Measurements from ENCODE around the gene HDAC9. TPM values are rescaled to one million over a fixed set of nuclear protein-coding genes. Genes with fewer than 3 reads are reported as not detected.

The HDAC9 gene
- polyA plus RNA-seq, 2 of the 4 experiments (the other 2 are of a cell fraction): 0.05 to 0.26 TPM

DNA sequence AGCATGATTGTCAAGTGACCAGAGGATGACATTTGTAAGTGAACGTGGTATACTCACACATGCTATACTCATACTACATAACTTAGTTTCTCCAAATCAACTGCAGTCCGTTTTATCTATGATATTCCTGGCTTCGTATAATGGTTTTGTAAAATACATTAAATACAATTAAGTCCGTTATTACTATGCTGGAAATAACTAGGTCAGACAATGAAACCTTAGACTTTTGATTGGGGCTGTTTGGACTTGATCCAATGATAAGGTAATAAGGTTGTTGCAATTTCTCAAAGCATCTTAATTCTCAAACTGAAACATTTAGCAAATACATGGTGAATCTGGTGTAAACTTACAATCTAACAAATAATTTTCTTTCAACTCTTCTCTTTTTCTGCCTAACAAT is 504.9 kb downstream of the HDAC9 start:
- no peak for DNase-seq (ENCODE audit: low read depth in 1 of 2, low spot score in 1 of 2)
- Histone ChIP-seq H3K27ac (no peak overlapping the region), H3K4me2 (no peak overlapping the region), H3K4me1 (no peaks in the 10 kb centered on the region), H3K4me3 (no peak overlapping the region), H3K9me3 (no peaks in the 10 kb centered on the region)
- TF ChIP-seq, protein P1, sequence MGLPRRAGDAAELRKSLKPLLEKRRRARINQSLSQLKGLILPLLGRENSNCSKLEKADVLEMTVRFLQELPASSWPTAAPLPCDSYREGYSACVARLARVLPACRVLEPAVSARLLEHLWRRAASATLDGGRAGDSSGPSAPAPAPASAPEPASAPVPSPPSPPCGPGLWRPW (IDR thresholded peaks at IDR 0.05): no peak
- TF ChIP-seq NPAS2 (CRISPR knock-in tag; IDR thresholded peaks at IDR 0.05; ENCODE audit: borderline replicate concordance) (no peak), JUNB (IDR thresholded peaks at IDR 0.05) (no peak), FOXS1 (CRISPR knock-in tag; IDR thresholded peaks at IDR 0.05) (no peak), PHF8 (IDR thresholded peaks at IDR 0.05; ENCODE audit: borderline replicate concordance, low read depth) (no peak), POLR2A (IDR thresholded peaks at IDR 0.05; ENCODE audit: low read length) (no peak), CBX8 (IDR thresholded peaks at IDR 0.05) (no peak), ZNF302 (CRISPR knock-in tag; IDR thresholded peaks at IDR 0.05) (no peak), ZC3H11A (IDR thresholded peaks at IDR 0.05) (no peak), NR3C1 (IDR thresholded peaks at IDR 0.05) (no peak), ZSCAN20 (CRISPR knock-in tag; IDR thresholded peaks at IDR 0.05) (no peak), CHD2 (IDR thresholded peaks at IDR 0.05; ENCODE audit: low read length, partially characterized antibody) (no peak)
- ChIA-PET CTCF (no interaction called here), POLR2A (no interaction called here)
- no peak for FAIRE-seq
- 31% methylated on average over 4 of the region's 4 CpGs for WGBS (ENCODE audit: missing lambda C conversion rate)
- ATAC-seq: no peak

DNA sequence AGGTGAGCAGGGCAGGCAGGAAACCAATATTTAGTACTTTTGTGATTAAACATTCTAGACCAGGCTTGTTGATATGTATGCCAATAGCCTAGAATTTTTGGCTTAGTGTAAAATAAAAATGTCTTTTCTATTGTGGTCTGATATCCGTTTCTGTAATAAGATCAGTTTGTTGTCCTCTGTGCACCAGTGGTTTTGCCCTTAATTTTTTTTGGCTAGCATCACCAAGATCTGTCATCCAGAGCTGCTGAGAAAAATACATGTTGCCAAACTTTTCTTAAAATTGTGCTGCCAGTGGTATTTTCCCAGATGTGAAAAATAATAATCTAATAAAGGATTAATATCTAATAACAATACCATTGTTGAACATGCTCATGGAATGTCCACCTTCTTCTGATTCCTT is 506.3 kb downstream of the HDAC9 start:
- POLR2A ChIA-PET: no interaction called here
- ATAC-seq (no peak), DNase-seq (ENCODE audit: low read depth in 1 of 2, low spot score in 1 of 2) (no peak), FAIRE-seq (no peak)
- Histone ChIP-seq H3K27ac (no peak overlapping the region), H3K9me3 (no peaks in the 10 kb centered on the region), H3K4me1 (no peaks in the 10 kb centered on the region), H3K4me3 (no peak overlapping the region), H3K4me2 (no peak overlapping the region)
- CTCF ChIA-PET: no interaction called here
- 13% methylated on average over 1 of the region's 1 CpG for WGBS (ENCODE audit: missing lambda C conversion rate)
- TF ChIP-seq TP53 (CRISPR knock-in tag; IDR thresholded peaks at IDR 0.05): no peak
- no peak for TF ChIP-seq FOSB (CRISPR knock-in tag; IDR thresholded peaks at IDR 0.05)
- TF ChIP-seq MAX (IDR thresholded peaks at IDR 0.05): no peak
- TF ChIP-seq SREBF2 (IDR thresholded peaks at IDR 0.05): no peak
- TF ChIP-seq HOXA7 (CRISPR knock-in tag; IDR thresholded peaks at IDR 0.05): no peak
- no peak for TF ChIP-seq PBX3 (IDR thresholded peaks at IDR 0.05)
- no peak for TF ChIP-seq BHLHE40 (IDR thresholded peaks at IDR 0.05; ENCODE audit: low read depth, low read length)
- no peak for TF ChIP-seq REST (IDR thresholded peaks at IDR 0.05)

DNA sequence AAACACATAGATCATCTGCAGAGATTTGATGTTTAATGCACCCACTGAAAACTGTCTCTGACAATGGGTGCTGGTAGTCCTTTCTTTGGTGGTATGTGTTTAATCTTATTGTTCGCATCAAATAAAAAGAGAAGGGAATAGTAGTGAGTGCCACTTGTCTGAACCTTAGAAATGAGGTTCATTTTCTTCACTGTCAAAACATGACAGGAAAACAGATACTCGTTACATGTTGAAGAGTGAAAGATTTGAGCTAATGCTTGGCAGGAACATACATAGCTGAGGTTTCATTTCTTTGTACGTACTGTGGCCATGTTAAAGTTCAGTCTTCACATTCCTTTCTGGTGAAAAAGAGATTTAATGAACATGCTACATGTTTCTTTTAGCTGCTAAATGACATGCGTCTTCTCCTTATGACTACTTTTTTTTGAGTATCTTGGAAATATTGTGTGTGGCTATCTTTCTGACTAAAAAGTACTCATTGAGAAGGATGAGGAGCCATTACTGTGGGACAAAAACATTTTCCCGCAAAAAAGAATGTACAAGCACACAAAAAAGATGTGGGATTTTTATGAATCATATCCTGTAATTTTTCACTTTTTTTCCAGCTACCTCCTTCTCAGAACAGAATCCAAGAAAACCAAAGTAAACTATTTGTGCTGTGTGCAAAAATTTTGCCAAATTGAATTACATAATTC is 513.8 kb downstream of the HDAC9 start:
- no peak for FAIRE-seq
- no peak overlapping the region for H3K27ac ChIP-seq
- DNase-seq (ENCODE audit: low read depth in 1 of 2, low spot score in 1 of 2): no peak
- WGBS (ENCODE audit: missing lambda C conversion rate): 51% methylated on average over 5 of the region's 5 CpGs
- 0 out of 3 replicates have a peak, but pooled peaks cover 3% of the 10 kb centered on the region for H3K4me1 ChIP-seq
- no peaks in the 10 kb centered on the region for H3K9me3 ChIP-seq
- no peak overlapping the region for H3K4me2 ChIP-seq
- CTCF ChIA-PET: interaction anchor here (0.6 to 1.6 kb wide), 2 partner anchors 14 to 42 kb away, joined by 3 read pairs; no protein-coding TSS in a partner anchor
- no peak overlapping the region for H3K4me3 ChIP-seq
- no peak for ATAC-seq
- POLR2A ChIA-PET: no interaction called here
- TF ChIP-seq HOXB13 (CRISPR knock-in tag; IDR thresholded peaks at IDR 0.05; ENCODE audit: low read depth) (no peak), TP53 (CRISPR knock-in tag; IDR thresholded peaks at IDR 0.05) (no peak), HOXB5 (CRISPR knock-in tag; IDR thresholded peaks at IDR 0.05) (no peak), POLR2AphosphoS2 (conservative IDR thresholded peaks at IDR 0.05; ENCODE audit: low read length) (no peak), BHLHE40 (IDR thresholded peaks at IDR 0.05; ENCODE audit: low read depth, low read length) (no peak), CBX8 (IDR thresholded peaks at IDR 0.05) (no peak), ELK1 (IDR thresholded peaks at IDR 0.05; ENCODE audit: low read depth, low read length) (no peak), KDM5A (IDR thresholded peaks at IDR 0.05) (no peak), HMGXB4 (CRISPR knock-in tag; IDR thresholded peaks at IDR 0.05; ENCODE audit: borderline replicate concordance) (no peak), POLR2A (IDR thresholded peaks at IDR 0.05; ENCODE audit: low read length) (no peak), SMC3 (IDR thresholded peaks at IDR 0.05) (no peak)
- TF ChIP-seq, protein P1 (IDR thresholded peaks at IDR 0.05): no peak
